GM10266 (cell line): ENCODE results near the gene NTN1.

Source experiments
- DNase-seq: peaks from one replicate; pipeline ENCODE4 v3.0.0; 2012; ENCODE audit errors: extremely low spot score
- TF ChIP-seq, protein P1 (sequence below): IDR thresholded peaks from 2 replicates; pipeline ENCODE4 v1.5.1; 2012; ENCODE audit warnings: mild to moderate bottlenecking, low read depth; ENCODE audit not compliant: control insufficient read depth, insufficient read depth; ENCODE audit errors: missing control alignments

Gene NTN1

DNA sequence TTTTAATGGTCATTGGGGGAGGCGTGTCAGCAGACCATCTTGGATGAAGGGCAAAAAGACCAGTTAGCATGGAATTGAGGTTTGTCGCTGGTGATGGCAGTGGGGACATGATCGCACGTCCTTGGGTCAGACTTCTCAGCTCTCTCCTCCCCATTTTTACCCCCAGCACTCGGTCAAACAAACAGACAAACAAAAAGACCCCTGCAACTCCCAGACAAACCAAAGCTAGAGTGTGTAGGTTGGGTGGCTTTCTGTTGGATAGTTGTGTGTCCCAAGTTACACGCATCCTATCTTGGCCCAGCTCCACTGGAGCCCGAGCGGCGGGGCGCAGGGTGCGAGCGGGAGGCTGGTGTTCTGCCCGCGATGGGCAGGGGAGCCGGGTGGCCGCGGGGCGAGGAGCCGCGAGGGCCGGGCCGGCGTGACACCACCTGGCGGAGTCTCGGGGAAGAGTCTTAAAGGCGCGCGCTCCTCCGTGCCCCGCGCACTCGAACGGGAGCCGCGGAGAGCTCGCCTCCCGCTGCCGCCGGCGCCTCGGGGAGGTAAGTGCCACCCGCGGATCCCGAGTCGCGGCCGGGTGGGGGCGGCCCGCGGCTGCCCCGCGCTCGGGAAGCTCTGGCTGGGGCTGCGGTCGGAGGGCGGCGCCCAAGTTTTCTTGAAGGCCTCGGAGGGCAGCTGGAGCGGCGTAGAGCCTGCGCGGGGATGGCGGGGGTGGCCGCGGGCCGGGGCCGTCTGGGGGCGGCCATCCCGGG lies 18.5 kb upstream of the NTN1 start:
- TF ChIP-seq, protein P1, sequence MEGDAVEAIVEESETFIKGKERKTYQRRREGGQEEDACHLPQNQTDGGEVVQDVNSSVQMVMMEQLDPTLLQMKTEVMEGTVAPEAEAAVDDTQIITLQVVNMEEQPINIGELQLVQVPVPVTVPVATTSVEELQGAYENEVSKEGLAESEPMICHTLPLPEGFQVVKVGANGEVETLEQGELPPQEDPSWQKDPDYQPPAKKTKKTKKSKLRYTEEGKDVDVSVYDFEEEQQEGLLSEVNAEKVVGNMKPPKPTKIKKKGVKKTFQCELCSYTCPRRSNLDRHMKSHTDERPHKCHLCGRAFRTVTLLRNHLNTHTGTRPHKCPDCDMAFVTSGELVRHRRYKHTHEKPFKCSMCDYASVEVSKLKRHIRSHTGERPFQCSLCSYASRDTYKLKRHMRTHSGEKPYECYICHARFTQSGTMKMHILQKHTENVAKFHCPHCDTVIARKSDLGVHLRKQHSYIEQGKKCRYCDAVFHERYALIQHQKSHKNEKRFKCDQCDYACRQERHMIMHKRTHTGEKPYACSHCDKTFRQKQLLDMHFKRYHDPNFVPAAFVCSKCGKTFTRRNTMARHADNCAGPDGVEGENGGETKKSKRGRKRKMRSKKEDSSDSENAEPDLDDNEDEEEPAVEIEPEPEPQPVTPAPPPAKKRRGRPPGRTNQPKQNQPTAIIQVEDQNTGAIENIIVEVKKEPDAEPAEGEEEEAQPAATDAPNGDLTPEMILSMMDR = peak; percentile 47
- DNase-seq = peak; percentile 83

DNA sequence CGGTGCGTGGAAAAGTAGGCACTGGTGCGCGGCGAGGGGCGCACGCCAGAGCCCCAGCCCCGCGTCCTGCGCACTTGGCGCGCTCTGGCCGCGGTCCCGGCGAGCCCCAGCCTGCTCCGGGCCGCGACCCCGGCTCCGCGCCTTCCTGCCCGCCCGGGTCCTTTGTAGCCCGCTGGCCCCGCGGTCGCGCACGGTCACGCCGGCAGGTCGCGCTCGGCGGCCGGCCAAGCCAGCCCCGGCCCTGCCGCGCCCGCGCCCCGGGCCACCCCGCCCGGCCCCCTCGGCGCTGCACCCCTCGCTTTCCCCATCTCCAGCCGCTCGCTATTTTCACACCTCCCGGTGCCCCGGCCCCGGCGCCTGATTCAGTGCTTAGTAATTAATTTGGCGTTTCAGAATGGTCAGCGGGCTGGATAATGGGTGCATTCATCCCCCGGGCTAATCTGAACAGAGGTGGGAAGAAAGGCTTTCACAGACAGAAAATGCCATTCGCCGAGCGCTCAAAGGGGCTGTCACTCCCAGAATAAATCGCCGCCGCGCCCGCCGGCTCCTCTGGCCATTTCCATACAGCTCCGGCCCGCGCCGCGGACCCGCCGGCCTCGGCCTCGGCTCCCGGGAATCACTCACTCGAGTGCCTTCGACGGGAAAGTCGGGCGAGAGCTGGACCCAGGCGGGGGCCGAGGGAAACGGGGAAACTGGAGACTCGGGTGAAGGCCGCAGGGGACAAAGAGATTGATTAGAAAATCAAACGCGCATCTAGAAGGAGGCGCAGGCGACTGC lies 17.8 kb upstream of the NTN1 start:
- TF ChIP-seq, protein P1 = peak; percentile 21
- peak; percentile 53 for DNase-seq

DNA sequence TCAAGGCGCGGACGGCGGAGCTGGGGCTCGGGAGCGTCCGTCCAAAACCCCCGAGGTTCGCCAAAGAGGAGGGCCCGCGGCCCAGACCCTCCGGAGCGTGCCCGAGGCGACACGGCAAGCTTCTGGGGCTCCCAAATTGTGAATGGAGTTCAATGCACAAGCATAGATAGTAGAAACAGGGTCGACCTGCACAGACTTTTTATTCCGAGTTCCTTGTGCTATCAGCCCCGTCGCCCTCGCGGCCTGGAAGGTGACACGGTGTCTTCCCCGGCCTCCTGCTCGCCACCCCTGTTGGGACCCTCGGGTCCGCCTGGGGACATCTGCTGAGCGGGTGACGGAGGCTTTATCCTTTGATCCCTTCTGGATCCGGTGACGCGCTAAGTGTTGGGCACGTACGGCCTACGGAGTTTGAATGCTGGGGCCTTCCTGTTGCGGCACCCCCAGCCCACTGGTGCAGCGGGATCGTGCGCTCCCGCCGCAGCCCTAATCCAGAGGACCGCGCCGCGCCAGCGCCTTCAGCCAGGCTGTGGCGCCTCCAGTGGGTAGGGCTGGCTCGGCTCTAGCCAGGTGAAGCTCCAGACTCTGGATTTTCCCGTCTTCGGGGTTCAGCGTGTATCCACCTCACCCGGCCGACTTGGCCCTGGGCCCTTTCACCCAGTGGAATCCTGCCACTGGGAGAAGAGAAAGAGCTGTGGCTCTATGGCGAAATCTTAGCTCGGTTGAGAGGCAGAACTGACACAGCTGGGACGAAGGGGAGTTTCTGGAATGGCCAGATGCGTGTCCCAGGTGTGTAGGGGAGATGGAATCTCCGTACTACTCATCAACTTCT lies 17.0 kb upstream of the NTN1 start:
- TF ChIP-seq, protein P1 = no peak
- peak; percentile 52 for DNase-seq

DNA sequence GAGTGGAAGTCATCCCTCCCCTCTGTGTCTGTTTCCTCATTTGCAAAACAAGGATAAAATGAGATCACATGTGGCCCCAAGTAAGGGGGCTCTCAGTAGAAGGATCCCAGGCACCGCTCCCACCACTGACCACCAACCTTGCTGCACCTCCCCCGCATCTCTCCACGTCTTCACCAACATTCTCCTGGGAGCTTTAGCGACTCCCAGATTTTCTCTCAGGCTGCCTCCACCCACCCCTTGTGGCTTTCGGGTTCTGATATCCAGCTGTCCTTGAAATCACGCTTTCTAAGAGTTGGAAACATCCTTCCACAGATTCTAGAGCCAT lies 16.4 kb upstream of the NTN1 start:
- TF ChIP-seq, protein P1 = no peak
- no peak for DNase-seq

DNA sequence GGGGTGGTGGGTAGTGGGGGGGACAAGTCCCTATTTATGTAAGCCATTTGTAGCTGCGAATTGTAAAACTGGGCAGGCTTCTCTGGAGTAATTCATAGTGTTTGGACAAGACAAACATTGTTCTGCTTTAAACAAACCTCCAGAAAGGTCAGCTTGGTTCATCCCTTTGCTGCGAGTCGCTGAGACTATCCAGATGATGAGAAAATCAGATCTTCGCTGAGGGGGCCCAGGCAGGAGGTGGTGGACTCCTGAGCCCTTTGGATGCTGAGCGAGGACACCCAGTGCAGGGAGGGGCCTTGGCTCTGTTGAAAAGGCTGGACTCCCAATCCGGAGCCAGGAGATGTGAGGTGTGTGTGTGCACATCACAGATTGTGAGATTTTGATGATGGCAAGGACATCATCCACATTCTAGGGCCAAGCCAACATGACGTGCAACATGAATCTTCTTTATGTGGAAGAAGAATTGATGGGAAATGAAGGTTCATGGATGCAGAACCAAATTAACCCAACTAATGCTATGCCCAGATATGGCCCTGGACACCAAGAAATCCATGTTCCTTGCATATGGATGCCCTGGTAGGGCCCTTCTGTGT lies 15.0 kb upstream of the NTN1 start:
- no peak for DNase-seq
- TF ChIP-seq, protein P1 = no peak

DNA sequence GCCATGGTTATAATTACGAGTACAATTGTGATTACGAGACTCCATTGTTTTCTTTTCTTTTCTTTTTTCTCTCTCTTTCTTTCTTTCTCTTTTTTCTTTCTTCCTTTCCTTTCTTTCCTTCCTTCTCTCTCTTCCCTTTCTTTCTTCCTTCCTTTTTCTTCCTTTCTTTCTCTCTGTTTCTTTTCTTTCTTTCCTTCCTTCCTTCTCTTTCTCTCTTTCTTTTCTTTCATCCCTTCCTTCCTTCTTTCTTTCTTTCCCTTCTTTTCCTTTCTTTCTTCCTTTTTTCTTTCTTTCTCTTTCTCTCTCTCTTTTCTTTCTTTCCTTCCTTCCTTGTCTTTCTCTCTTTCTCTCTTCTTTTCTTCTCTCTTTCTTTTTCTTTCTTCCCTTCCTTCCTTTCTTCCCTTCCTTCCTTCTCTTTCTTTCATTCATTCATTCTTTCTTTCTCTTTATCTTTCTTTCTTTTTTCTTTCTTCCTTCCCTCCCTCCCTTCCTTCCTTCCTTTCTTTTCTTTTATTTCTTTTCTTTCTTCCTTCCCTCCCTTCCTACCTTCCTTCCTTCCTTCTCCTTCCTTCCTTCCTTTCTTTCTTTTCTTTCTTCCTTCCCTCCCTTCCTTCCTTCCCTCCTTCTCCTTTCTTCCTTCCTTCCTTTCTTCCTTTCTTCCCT lies 14.1 kb upstream of the NTN1 start:
- DNase-seq = no peak
- TF ChIP-seq, protein P1 = no peak
